H1 (cell line): ENCODE results near the gene CIB4. TPM values are rescaled to one million over a fixed set of nuclear protein-coding genes. Genes with fewer than 3 reads are reported as not detected.

Experiments
- CTCF ChIA-PET: fragments of 300-600 bp; sonication (Branson Sonifier 250); formaldehyde crosslinking; loops from one replicate; lab custom pipeline; 2021; ENCODE audit not compliant: partially characterized antibody; lab: Charles Lee
- POLR2A ChIA-PET: fragments of 300-600 bp; sonication (Branson Sonifier 250); formaldehyde crosslinking; loops from one replicate; lab custom pipeline; 2021; ENCODE audit warnings: inconsistent platforms; ENCODE audit not compliant: partially characterized antibody; lab: Charles Lee
- DNase-seq, 2 experiments: peaks; one replicate each; pipeline versions ENCODE4 v3.0.0 to v3.0.0-alpha.2; 2010 to 2022; ENCODE audit warnings: low spot score in 2 of 2, low read depth in 1 of 2, mixed read lengths in 1 of 2
- FAIRE-seq: peaks from 2 replicates; lab custom pipeline; 2011; peaks lifted over from hg19 to GRCh38; lab: Jason Lieb, UNC
- H2AFZ ChIP-seq: 2 replicates; pipeline ENCODE4 v1.8.1; 2012; ENCODE audit warnings: low read length, inconsistent platforms
- H2AK5ac ChIP-seq: 2 replicates; pipeline ENCODE4 v1.6.1; 2013; ENCODE audit warnings: low read depth, low read length
- H2BK120ac ChIP-seq: replicated peaks from 2 replicates; pipeline ENCODE3; 2013; ENCODE audit warnings: low read depth, low read length, inconsistent platforms
- H2BK12ac ChIP-seq: 2 replicates; pipeline ENCODE4 v1.6.1; 2013; ENCODE audit warnings: low read depth, low read length
- H2BK15ac ChIP-seq: 2 replicates; pipeline ENCODE4 v1.6.1; 2013; ENCODE audit warnings: low read length
- H2BK20ac ChIP-seq: 2 replicates; pipeline ENCODE4 v1.6.1; 2013; ENCODE audit warnings: low read length
- H2BK5ac ChIP-seq: 2 replicates; pipeline ENCODE4 v1.6.1; 2013; ENCODE audit warnings: low read depth, low read length
- H3K14ac ChIP-seq: 2 replicates; pipeline ENCODE4 v1.6.1; 2013; ENCODE audit warnings: inconsistent platforms; ENCODE audit not compliant: insufficient read length
- H3K18ac ChIP-seq: 2 replicates; pipeline ENCODE4 v1.6.1; 2013; ENCODE audit warnings: low read length; ENCODE audit errors: extremely low read depth
- H3K23ac ChIP-seq: 2 replicates; pipeline ENCODE4 v1.6.1; 2013; ENCODE audit warnings: inconsistent platforms; ENCODE audit not compliant: insufficient read length
- H3K23me2 ChIP-seq: 2 replicates; pipeline ENCODE4 v1.6.1; 2013; ENCODE audit warnings: low read depth, low read length
- H3K27ac ChIP-seq: 2 replicates; pipeline ENCODE4 v1.6.1; 2011; ENCODE audit warnings: low read depth, low read length, inconsistent platforms
- H3K27me3 ChIP-seq, 4 experiments: replicated peaks in 1 of 4; 1 replicate in 1 of 4; 2 replicates in 3 of 4; pipeline versions ENCODE4 v1.6.1 to v1.8.1; 2011 to 2013; ENCODE audit warnings: low read length in 3 of 4, mild to moderate bottlenecking in 3 of 4, inconsistent platforms in 2 of 4, mixed read lengths in 2 of 4, moderate library complexity in 1 of 4; ENCODE audit not compliant: control insufficient read depth in 3 of 4, insufficient read depth in 3 of 4; ENCODE audit errors: extremely low read depth in 1 of 4
- H3K36me3 ChIP-seq, 4 experiments: 2 replicates each; pipeline versions ENCODE4 v1.6.1 to v1.8.1; 2011 to 2013; ENCODE audit warnings: mild to moderate bottlenecking in 4 of 4, low read length in 3 of 4, moderate library complexity in 2 of 4, control low read depth in 1 of 4, inconsistent platforms in 1 of 4; ENCODE audit not compliant: insufficient read depth in 4 of 4, control insufficient read depth in 2 of 4
- H3K4ac ChIP-seq: replicated peaks from 2 replicates; pipeline ENCODE3; 2013; ENCODE audit warnings: low read length, low read depth, mixed read lengths, inconsistent platforms; ENCODE audit not compliant: insufficient read length
- H3K4me1 ChIP-seq, 4 experiments: replicated peaks in 1 of 4; 1 replicate in 1 of 4; 2 replicates in 3 of 4; pipeline versions ENCODE4 v1.6.1 to v1.8.1; 2011 to 2013; ENCODE audit warnings: low read length in 3 of 4, inconsistent platforms in 2 of 4, mixed read lengths in 1 of 4; ENCODE audit not compliant: insufficient read depth in 4 of 4, control insufficient read depth in 3 of 4
- H3K4me2 ChIP-seq, 2 experiments: 2 replicates each; pipeline versions ENCODE4 v1.6.1 to v1.8.1; 2011 to 2013; ENCODE audit warnings: low read depth in 2 of 2, low read length in 2 of 2, control low read depth in 1 of 2, inconsistent platforms in 1 of 2, mild to moderate bottlenecking in 1 of 2; ENCODE audit not compliant: insufficient read depth in 1 of 2
- H3K4me3 ChIP-seq, 4 experiments: fragments of 200-600, 300-600 bp in 1 of 4; sonication (generic), shearing (Covaris generic), sonication (Bioruptor Twin) in 1 of 4; 2 replicates each; pipeline versions ENCODE4 v1.5.1 to v1.8.1; 2011 to 2016; ENCODE audit warnings: low read length in 4 of 4, low read depth in 3 of 4, control low read depth in 2 of 4, inconsistent platforms in 2 of 4, mild to moderate bottlenecking in 2 of 4, mixed read lengths in 1 of 4, moderate library complexity in 1 of 4; ENCODE audit not compliant: insufficient read depth in 2 of 4; ENCODE audit errors: extremely low read depth in 1 of 4
- H3K56ac ChIP-seq: replicated peaks from 2 replicates; pipeline ENCODE3; 2013; ENCODE audit warnings: low read depth, mild to moderate bottlenecking, mixed read lengths, low read length, inconsistent platforms; ENCODE audit not compliant: insufficient read length
- H3K79me1 ChIP-seq: 2 replicates; pipeline ENCODE4 v1.6.1; 2013; ENCODE audit warnings: low read depth, low read length, control low read depth
- H3K79me2 ChIP-seq, 2 experiments: 2 replicates each; pipeline versions ENCODE4 v1.6.1 to v1.8.1; 2012 to 2013; ENCODE audit warnings: low read length in 2 of 2, mild to moderate bottlenecking in 2 of 2, inconsistent platforms in 1 of 2; ENCODE audit not compliant: insufficient read depth in 2 of 2, control insufficient read depth in 1 of 2
- H3K9ac ChIP-seq, 4 experiments: replicated peaks in 1 of 4; 1 replicate in 1 of 4; 2 replicates in 3 of 4; pipeline versions ENCODE4 v1.6.1 to v1.8.1; 2011 to 2013; ENCODE audit warnings: low read depth in 3 of 4, low read length in 3 of 4, control low read depth in 2 of 4, mild to moderate bottlenecking in 2 of 4, moderate library complexity in 2 of 4, inconsistent platforms in 1 of 4; ENCODE audit errors: extremely low read depth in 1 of 4
- H3K9me3 ChIP-seq, 2 experiments: 2 replicates each; pipeline versions ENCODE4 v1.6.1 to v1.8.1; 2012 to 2013; ENCODE audit warnings: mild to moderate bottlenecking in 2 of 2, moderate library complexity in 2 of 2, control low read depth in 1 of 2, inconsistent platforms in 1 of 2, low read depth in 1 of 2, low read length in 1 of 2, mixed read lengths in 1 of 2; ENCODE audit not compliant: insufficient read depth in 2 of 2
- H4K20me1 ChIP-seq, 2 experiments: replicated peaks in 1 of 2; 2 replicates each; pipeline versions ENCODE3 to v1.8.1; 2011 to 2013; ENCODE audit warnings: inconsistent platforms in 2 of 2, low read length in 2 of 2, mild to moderate bottlenecking in 1 of 2; ENCODE audit not compliant: insufficient read depth in 2 of 2, control insufficient read depth in 1 of 2
- H4K5ac ChIP-seq: 2 replicates; pipeline ENCODE4 v1.6.1; 2013; ENCODE audit warnings: low read length, low read depth, mixed read lengths, inconsistent platforms; ENCODE audit not compliant: insufficient read length
- H4K8ac ChIP-seq: 2 replicates; pipeline ENCODE4 v1.8.0; 2013; ENCODE audit warnings: mild to moderate bottlenecking, moderate library complexity, low read length, inconsistent platforms; ENCODE audit not compliant: insufficient read depth; ENCODE audit errors: extremely low read depth
- H4K91ac ChIP-seq: replicated peaks from 2 replicates; pipeline ENCODE3; 2013; ENCODE audit warnings: low read length, mixed read lengths, inconsistent platforms; ENCODE audit not compliant: insufficient read length
- HDAC2 ChIP-seq, 2 experiments: fragments of 300-600 bp in 1 of 2; sonication (generic) in 1 of 2; IDR thresholded peaks; 2 replicates each; pipeline ENCODE4 v1.6.1; 2011 to 2012; ENCODE audit warnings: low read depth in 2 of 2, low read length in 2 of 2, mild to moderate bottlenecking in 2 of 2, moderate library complexity in 2 of 2, borderline replicate concordance in 1 of 2, inconsistent platforms in 1 of 2
- SIN3A ChIP-seq, 2 experiments: IDR thresholded peaks in 1 of 2; conservative IDR thresholded peaks in 1 of 2; 2 replicates each; pipeline ENCODE4 v1.6.1; 2011 to 2012; ENCODE audit warnings: low read length in 2 of 2, improper control_type of control experiment in 1 of 2, low read depth in 1 of 2, mild to moderate bottlenecking in 1 of 2
- SP2 ChIP-seq: IDR thresholded peaks from 2 replicates; pipeline ENCODE4 v1.6.1; 2012; ENCODE audit warnings: mild to moderate bottlenecking, low read length, inconsistent platforms
- TAF1 ChIP-seq: IDR thresholded peaks from 2 replicates; pipeline ENCODE4 v1.6.1; 2011; ENCODE audit warnings: mild to moderate bottlenecking, low read depth, low read length
- ZNF274 ChIP-seq: IDR thresholded peaks from 2 replicates; pipeline ENCODE4 v1.7.0; 2012; ENCODE audit warnings: low read length, borderline replicate concordance; ENCODE audit errors: extremely low read depth
- WGBS, 2 experiments: shearing (Covaris generic) in 1 of 2; methylation state at CpG; one replicate each; pipeline versions ENCODE4 v1.1.6 to v1.1.7; 2013 to 2015; ENCODE audit warnings: low lambda C conversion rate in 2 of 2, mixed read lengths in 2 of 2, inconsistent platforms in 1 of 2, low coverage in 1 of 2, missing lambda C conversion rate in 1 of 2; ENCODE audit not compliant: insufficient replicate concordance in 2 of 2, insufficient coverage in 1 of 2, insufficient read length in 1 of 2; ENCODE audit errors: extremely low coverage in 1 of 2, missing lambda C conversion rate in 1 of 2; 5-methylcytosine and 5-hydroxymethylcytosine counted together
- polyA plus RNA-seq, 7 experiments: library from polyadenylated mRNA; depleted of rRNA in 3 of 7; stranded (reverse) in 5 of 7; unstranded in 2 of 7; fragments of >200 nt in 5 of 7; fragments of 200-250 nt in 2 of 7; gene quantifications; 1 replicate in 5 of 7; 2 replicates in 1 of 7; 4 replicates in 1 of 7; pipeline versions ENCODE4 v1.2.1 to v1.2.3, GENCODE V29; 2011 to 2013; ENCODE audit warnings: missing spikeins in 2 of 7, mixed read lengths in 2 of 7
- total RNA-seq: library from RNA; stranded (reverse); fragmentation: NEBNext Ultra II Directional; extraction: Animal tissue kit (Norgen Biotek cat#: 25700); gene quantifications from 2 replicates; pipeline ENCODE4 v1.2.1, GENCODE V29; 2021
- TF ChIP-seq, protein P1 (sequence below): IDR thresholded peaks from 2 replicates; pipeline ENCODE4 v1.6.1; 2012; ENCODE audit warnings: inconsistent platforms

CIB4 gene
- total and polyA plus RNA-seq, 2 of the 8 experiments (the other 6 are each of a cell fraction or from before 2014, with no cell fraction given): not detected

DNA sequence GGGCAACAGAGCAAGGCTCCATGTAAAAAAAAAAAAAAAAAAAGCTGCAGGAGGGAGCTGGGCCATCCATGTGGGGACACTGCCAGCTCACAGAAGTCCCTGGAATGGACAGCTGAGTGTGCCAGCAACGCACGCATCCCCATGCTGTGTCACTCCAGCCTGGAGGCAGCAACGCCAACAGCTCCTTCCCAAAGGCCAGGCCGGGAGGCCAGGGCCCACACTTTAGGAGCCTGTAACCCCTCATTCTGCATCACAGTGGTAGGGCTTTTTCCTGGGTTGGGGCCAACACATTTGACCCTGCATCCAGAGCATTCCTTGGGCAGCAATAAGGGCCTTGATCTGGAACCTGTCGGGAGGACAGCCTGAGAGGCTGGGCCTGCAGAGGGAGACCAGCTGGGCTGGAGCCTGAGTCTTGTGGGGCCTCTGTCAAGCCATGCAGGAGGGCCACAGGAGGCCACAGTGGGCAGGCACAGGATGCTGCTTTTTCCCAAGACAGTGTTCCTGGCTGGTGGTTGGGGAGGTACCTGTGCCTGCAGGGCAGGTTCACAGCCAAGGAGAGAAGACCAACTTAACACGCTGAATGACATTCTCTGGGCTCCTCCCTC lies 34.6 kb upstream of the CIB4 start:
- CTCF ChIA-PET: no interaction called here
- Histone ChIP-seq H3K18ac (no peak overlapping the region), H3K79me2 (no peaks in the 10 kb centered on the region), H2AFZ (no peak overlapping the region), H2BK5ac (no peak overlapping the region), H3K4ac (no peak overlapping the region), H2BK12ac (no peak overlapping the region), H3K56ac (no peak overlapping the region), H4K91ac (no peak overlapping the region), H2BK120ac (no peak overlapping the region), H2BK20ac (no peak overlapping the region), H2BK15ac (no peak overlapping the region), H4K5ac (no peak overlapping the region), H4K8ac (no peak overlapping the region), H3K4me1 (no peaks in the 10 kb centered on the region; a peak in 1 of 7 replicates), H3K23ac (no peak overlapping the region), H3K9ac (no peak overlapping the region), H3K79me1 (no peaks in the 10 kb centered on the region), H3K23me2 (no peaks in the 10 kb centered on the region), H3K9me3 (no peaks in the 10 kb centered on the region; a peak in 1 of 4 replicates), H2AK5ac (no peak overlapping the region), H3K27me3 (no peaks in the 10 kb centered on the region; a peak in 2 of 7 replicates), H3K4me3 (no peak overlapping the region), H4K20me1 (no peaks in the 10 kb centered on the region), H3K36me3 (no peaks in the 10 kb centered on the region), H3K4me2 (no peak overlapping the region), H3K27ac (no peak overlapping the region), H3K14ac (no peak overlapping the region)
- DNase-seq: no peak
- WGBS, 2 experiments: 88% methylated on average over 6 of the region's 6 CpGs; no CpG with 5 or more reads in 1 of the 2 experiments
- POLR2A ChIA-PET: no interaction called here
- TF ChIP-seq, protein P1, sequence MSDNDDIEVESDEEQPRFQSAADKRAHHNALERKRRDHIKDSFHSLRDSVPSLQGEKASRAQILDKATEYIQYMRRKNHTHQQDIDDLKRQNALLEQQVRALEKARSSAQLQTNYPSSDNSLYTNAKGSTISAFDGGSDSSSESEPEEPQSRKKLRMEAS: no peak
- TF ChIP-seq TAF1 (no peak), SIN3A (conservative IDR thresholded peaks at IDR 0.05 in 1 of 2, IDR thresholded peaks at IDR 0.05 in 1 of 2; ENCODE audit: low read depth in 1 of 2, low read length in 2 of 2) (no peak), SP2 (no peak), ZNF274 (no peak), HDAC2 (IDR thresholded peaks at IDR 0.05; ENCODE audit: borderline replicate concordance in 1 of 2, low read depth in 2 of 2, low read length in 2 of 2) (no peak)
- no peak for FAIRE-seq
